ENCODE data around the gene ZNF366. TPM values are rescaled to one million over a fixed set of nuclear protein-coding genes. Genes with fewer than 3 reads are reported as not detected.

Gene ZNF366
- total RNA-seq, 2 experiments from 2014 or later: 0.40 TPM; not detected in 1

DNA sequence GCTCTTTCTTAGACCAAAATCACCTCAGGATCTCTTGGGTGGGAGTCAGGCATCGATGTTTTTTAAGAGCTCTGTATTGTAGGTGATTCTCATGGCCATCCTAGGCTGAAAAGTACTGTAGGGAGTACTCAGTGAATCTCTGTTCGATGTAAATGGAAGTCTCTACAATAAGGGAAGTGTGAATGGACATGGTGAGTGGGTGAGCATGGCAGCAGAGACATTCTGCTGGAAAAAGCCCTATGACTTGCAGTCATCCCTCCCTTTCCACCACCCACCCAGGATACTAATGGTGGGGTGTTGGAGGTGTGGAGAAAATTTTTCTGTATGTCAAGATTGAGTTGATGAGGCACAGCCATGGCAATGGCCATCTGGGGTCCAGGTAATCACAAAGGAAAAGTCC lies 30.9 kb downstream of the ZNF366 start:
- ATAC-seq (ENCODE audit: low read depth) (no peak), DNase-seq (no peak)
- Mint-ChIP-seq H3K27ac (no peak overlapping the region), H3K4me3 (no peak overlapping the region), H3K27me3 (peaks cover 35% of the 10 kb centered on the region), H3K9me3 (no peaks in the 10 kb centered on the region), H3K36me3 (no peaks in the 10 kb centered on the region), H3K4me1 (no peaks in the 10 kb centered on the region)
- POLR2A ChIA-PET: no interaction called here

DNA sequence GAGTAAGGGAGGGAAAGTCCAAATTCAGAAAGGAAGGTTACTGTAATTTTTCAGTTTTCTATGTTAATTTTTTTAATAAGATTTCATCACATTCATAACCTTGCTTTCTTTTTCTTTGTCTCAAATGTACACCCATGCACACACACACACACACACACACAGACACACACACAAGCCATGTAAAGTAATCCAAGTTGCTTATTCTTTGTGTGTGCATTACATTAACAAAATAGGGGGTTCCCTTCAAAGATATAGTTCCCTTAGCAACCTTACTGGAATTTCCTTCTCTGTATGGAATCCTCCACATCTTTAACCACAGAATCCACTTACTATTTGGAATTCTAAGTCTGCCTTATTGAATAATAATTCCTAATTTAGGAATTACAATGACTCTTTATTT lies 32.7 kb downstream of the ZNF366 start:
- H3K4me1 Mint-ChIP-seq: no peaks in the 10 kb centered on the region
- H3K9me3 Mint-ChIP-seq: no peaks in the 10 kb centered on the region
- no peak for ATAC-seq (ENCODE audit: low read depth)
- no peak overlapping the region for H3K4me3 Mint-ChIP-seq
- POLR2A ChIA-PET: no interaction called here
- no peak overlapping the region for H3K27ac Mint-ChIP-seq
- peaks cover 35% of the 10 kb centered on the region for H3K27me3 Mint-ChIP-seq
- DNase-seq: no peak
- H3K36me3 Mint-ChIP-seq: no peaks in the 10 kb centered on the region

DNA sequence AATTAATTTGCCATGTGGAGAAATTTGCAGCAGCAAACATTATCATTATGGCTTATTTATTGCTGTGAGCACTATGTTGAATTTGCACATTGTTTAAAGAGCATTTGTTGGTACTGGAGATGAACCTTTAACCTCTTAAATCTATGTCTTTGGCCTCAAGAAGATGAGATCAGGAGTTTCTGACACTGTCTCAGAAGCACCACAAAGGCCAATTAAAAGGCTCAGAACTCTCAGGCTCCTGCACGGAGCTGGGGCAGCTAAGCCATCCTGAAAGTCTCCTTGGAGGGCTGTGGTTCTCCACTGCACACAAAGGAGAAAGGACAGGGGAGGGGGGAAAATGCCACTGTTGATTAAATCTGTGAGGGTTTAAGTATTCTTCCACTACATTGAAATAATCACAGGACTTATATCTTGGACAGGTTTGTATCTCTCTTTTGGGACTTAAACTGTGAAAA lies 33.1 kb downstream of the ZNF366 start:
- DNase-seq: no peak
- no peak for ATAC-seq (ENCODE audit: low read depth)
- Mint-ChIP-seq H3K27ac (no peak overlapping the region), H3K4me3 (no peak overlapping the region), H3K9me3 (no peaks in the 10 kb centered on the region), H3K4me1 (no peaks in the 10 kb centered on the region), H3K27me3 (peaks cover 35% of the 10 kb centered on the region), H3K36me3 (no peaks in the 10 kb centered on the region)
- POLR2A ChIA-PET: no interaction called here

DNA sequence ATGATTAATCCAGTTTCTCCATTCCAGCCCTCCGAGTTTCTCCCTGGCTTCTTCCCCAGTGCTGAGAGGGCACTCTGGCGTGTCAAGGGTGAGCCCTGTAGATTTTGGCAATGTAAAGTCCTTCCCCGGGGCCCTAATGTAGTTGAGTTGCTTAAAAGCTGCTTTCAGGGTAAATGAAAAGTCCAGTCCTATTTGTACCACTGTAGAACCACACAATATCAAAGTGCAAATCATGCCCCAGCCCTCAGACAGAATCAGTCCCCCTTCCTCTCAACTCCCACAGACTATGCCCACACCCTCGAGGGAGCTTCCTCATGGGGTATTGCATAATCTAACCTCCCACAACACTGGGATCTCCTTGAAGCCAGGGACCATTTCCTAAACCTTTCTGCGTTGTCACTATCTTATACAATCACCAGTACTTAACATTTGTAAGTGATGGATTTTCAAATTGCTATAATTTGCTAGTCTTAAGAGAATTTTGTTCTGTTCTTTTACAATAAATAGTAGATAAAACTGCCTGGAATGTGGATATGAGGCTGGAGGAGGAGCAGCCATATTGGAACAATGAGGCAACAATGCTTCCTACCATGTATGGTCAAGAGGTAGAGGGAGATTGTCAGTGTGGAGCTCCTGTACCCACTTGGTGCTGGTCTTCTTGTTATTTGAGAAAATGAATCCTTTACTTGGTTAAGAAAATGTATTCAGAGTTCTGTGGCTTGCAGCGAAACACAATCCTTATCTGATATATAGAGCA lies 34.4 kb downstream of the ZNF366 start:
- H3K36me3 Mint-ChIP-seq: no peaks in the 10 kb centered on the region
- no peak for DNase-seq
- no peak for ATAC-seq (ENCODE audit: low read depth)
- no peak overlapping the region for H3K4me3 Mint-ChIP-seq
- H3K9me3 Mint-ChIP-seq: no peaks in the 10 kb centered on the region
- H3K4me1 Mint-ChIP-seq: no peaks in the 10 kb centered on the region
- peaks cover 30% of the 10 kb centered on the region for H3K27me3 Mint-ChIP-seq
- no peak overlapping the region for H3K27ac Mint-ChIP-seq
- POLR2A ChIA-PET: no interaction called here

DNA sequence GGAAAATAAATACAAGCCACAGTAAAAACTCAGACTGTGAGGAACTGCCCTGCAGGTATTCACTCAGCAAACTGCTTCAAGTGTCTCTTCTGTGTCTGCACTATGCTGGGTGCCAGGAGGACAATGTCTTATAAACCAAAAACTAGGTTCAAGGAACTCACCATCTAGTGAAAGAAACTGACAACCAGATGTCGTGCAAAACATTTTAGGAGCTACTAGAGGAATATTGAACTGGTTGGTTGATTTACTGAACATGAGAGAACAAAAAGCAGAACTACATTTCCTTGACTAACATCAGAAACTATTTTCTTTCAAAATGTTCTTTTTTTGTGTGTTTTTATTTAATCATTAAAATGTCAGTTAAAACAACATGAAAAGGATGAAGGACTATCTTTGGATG lies 35.2 kb downstream of the ZNF366 start:
- POLR2A ChIA-PET: no interaction called here
- no peaks in the 10 kb centered on the region for H3K9me3 Mint-ChIP-seq
- no peaks in the 10 kb centered on the region for H3K36me3 Mint-ChIP-seq
- H3K27ac Mint-ChIP-seq: no peak overlapping the region
- H3K4me3 Mint-ChIP-seq: no peak overlapping the region
- peaks cover 27% of the 10 kb centered on the region for H3K27me3 Mint-ChIP-seq
- H3K4me1 Mint-ChIP-seq: no peaks in the 10 kb centered on the region
- ATAC-seq (ENCODE audit: low read depth) (no peak), DNase-seq (no peak)

DNA sequence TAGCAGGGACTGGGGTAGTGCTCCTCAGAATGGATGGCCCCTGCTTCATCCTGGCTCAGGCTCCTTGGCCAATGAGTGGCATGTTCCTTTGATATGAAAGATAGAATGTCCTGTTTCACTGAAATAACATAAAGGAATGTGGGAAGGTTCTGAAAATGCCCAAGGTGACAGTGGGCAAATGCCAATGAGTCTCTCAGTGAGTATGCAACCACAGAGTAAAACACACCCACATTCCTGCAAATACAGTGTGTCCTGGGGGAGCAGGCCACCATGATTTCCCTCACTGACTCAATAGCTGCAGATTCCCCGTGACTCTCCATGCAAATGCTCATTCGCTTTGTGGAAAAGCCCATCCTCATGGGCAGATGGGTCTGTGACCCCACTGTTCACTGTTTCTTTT lies 36.4 kb downstream of the ZNF366 start:
- ATAC-seq (ENCODE audit: low read depth): no peak
- H3K9me3 Mint-ChIP-seq: no peaks in the 10 kb centered on the region
- no peak for DNase-seq
- POLR2A ChIA-PET: no interaction called here
- H3K27ac Mint-ChIP-seq: no peak overlapping the region
- peaks cover 23% of the 10 kb centered on the region for H3K27me3 Mint-ChIP-seq
- no peaks in the 10 kb centered on the region for H3K4me1 Mint-ChIP-seq
- H3K36me3 Mint-ChIP-seq: no peaks in the 10 kb centered on the region
- no peak overlapping the region for H3K4me3 Mint-ChIP-seq

DNA sequence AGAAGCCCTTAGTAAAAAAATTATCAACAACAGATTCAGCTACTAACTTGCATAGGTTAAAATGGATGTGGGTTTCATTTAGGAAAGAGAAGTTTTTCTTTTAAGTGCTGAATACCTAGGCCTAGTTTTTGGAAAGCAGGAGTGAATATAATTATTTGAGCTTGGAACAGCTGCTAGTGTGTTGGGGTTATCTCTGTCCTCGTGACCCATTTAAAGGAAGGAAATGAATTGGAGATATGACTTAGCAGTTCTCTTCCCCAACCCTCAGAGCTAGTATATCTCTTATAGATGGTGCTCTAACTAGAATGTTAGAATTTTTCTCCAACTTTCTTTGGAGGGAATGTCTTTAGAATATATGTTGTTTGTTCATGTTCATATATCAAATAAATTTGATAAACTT lies 38.6 kb downstream of the ZNF366 start:
- H3K27ac Mint-ChIP-seq: no peak overlapping the region
- H3K4me3 Mint-ChIP-seq: no peak overlapping the region
- ATAC-seq (ENCODE audit: low read depth) (no peak), DNase-seq (no peak)
- H3K27me3 Mint-ChIP-seq: peaks cover 25% of the 10 kb centered on the region
- POLR2A ChIA-PET: no interaction called here
- H3K36me3 Mint-ChIP-seq: no peaks in the 10 kb centered on the region
- H3K4me1 Mint-ChIP-seq: no peaks in the 10 kb centered on the region
- H3K9me3 Mint-ChIP-seq: no peaks in the 10 kb centered on the region

DNA sequence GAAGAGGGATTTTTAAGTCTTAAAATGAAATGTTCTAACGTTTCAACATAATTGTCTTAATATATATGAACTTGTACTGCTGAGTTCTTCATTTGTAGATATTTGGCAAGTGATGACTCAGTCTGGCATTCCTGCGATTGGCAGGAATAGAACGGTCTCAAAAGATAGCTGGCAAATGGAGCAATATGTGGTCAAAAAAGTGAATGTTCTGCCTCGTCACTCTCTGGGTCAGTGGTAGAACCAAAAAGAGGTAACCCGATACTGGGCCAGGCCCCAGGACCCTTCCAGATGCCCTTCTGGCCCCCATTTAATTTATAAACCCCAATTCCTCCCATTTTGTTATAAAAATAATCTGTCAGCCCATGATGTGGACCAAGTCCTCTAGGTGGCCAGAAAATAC lies 39.2 kb downstream of the ZNF366 start:
- H3K9me3 Mint-ChIP-seq: no peaks in the 10 kb centered on the region
- peaks cover 19% of the 10 kb centered on the region for H3K27me3 Mint-ChIP-seq
- no peaks in the 10 kb centered on the region for H3K4me1 Mint-ChIP-seq
- ATAC-seq (ENCODE audit: low read depth) (no peak), DNase-seq (no peak)
- POLR2A ChIA-PET: no interaction called here
- H3K36me3 Mint-ChIP-seq: no peaks in the 10 kb centered on the region
- no peak overlapping the region for H3K4me3 Mint-ChIP-seq
- H3K27ac Mint-ChIP-seq: no peak overlapping the region

DNA sequence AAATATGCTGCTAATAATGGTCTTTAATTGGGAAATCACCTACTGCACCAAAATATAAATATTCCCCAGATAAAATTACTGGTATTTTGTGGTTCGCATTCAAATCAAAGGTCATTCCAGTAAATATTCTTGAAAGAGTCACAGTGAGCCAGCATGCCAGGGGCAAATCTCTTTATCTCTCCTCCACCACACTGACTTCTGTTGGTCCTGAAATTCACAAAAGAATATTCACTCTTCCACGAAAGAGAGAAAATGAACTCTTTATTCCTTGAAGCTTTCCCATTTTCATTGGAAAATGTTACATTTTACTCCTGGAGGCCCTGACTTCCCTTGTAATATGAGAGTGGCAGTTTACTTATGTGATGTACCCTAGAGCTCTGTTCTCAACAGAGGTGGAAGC lies 39.7 kb downstream of the ZNF366 start:
- H3K36me3 Mint-ChIP-seq: no peaks in the 10 kb centered on the region
- DNase-seq: no peak
- no peak overlapping the region for H3K27ac Mint-ChIP-seq
- no peaks in the 10 kb centered on the region for H3K9me3 Mint-ChIP-seq
- POLR2A ChIA-PET: no interaction called here
- no peak for ATAC-seq (ENCODE audit: low read depth)
- peaks cover 15% of the 10 kb centered on the region for H3K27me3 Mint-ChIP-seq
- no peaks in the 10 kb centered on the region for H3K4me1 Mint-ChIP-seq
- no peak overlapping the region for H3K4me3 Mint-ChIP-seq

DNA sequence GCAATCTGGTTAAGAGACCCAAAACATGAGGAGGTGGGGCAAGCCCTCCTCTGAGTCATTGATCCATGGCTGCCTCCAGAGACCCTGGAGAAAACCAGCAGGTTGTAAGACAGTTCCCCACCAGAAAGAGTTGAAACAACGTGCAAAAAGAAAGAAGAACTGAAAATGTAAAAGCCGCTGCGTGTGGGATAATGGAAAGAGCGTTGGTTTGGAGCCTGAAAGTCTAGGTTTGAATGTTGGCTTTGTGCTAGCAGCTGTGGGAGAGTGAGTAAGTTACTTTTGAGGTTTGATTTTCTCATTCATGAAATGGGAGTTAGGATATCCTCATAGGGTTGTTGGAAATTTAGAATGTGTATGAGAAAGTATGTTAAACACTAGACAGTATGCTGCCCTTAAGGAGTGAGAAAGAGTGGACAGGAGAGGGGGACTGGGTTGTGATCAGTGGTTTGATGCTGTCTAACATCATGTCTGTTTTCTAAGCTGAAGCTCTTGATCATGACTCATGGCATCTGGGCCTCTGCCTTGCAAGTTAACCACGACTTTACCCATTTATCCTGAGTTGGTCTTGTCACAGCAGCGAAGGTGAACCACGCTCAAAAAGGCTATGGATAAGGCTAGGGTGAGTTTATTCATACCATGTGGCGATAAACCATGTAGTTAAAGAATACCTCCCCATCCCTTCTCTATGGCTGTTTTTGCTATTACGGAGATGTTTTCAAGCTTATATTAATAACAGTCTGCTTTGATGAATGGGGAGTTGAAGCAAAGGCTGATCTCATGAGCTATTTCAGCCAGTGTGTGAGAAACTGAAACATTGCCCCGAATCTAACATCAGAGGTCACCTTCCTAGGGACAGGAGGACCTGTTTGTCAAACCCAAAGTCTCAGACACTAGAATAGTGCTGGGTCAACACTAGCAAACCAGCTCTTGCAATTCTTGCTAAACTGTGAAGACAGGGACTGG lies 41.3 kb downstream of the ZNF366 start:
- Mint-ChIP-seq H3K36me3 (no peaks in the 10 kb centered on the region), H3K27ac (no peak overlapping the region), H3K4me3 (no peak overlapping the region), H3K4me1 (no peaks in the 10 kb centered on the region), H3K9me3 (no peaks in the 10 kb centered on the region), H3K27me3 (peaks cover 8% of the 10 kb centered on the region)
- ATAC-seq (ENCODE audit: low read depth): no peak
- POLR2A ChIA-PET: no interaction called here
- no peak for DNase-seq

DNA sequence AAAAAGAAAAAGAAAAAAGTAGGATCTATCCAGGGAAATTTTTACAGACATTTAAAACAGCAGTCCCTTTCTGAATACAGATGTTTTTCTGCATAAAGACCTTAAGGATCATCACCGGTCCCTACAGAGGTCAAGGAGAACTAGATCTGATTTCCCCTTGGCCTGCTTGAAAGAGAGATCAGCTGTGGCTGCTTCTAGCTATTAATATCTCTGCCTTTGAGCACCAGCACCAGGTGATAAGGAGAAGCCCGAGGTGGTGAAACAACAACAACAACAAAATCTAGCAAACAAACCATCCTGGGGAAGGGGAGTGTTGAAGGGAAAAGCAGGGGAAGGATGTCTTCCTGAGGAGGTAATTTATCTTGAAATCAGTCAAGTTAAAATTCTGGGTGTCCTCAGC lies 42.1 kb downstream of the ZNF366 start:
- peaks cover 7% of the 10 kb centered on the region for H3K27me3 Mint-ChIP-seq
- H3K27ac Mint-ChIP-seq: no peak overlapping the region
- DNase-seq (no peak), ATAC-seq (ENCODE audit: low read depth) (no peak)
- POLR2A ChIA-PET: no interaction called here
- H3K9me3 Mint-ChIP-seq: no peaks in the 10 kb centered on the region
- H3K36me3 Mint-ChIP-seq: no peaks in the 10 kb centered on the region
- H3K4me1 Mint-ChIP-seq: no peaks in the 10 kb centered on the region
- H3K4me3 Mint-ChIP-seq: no peak overlapping the region

DNA sequence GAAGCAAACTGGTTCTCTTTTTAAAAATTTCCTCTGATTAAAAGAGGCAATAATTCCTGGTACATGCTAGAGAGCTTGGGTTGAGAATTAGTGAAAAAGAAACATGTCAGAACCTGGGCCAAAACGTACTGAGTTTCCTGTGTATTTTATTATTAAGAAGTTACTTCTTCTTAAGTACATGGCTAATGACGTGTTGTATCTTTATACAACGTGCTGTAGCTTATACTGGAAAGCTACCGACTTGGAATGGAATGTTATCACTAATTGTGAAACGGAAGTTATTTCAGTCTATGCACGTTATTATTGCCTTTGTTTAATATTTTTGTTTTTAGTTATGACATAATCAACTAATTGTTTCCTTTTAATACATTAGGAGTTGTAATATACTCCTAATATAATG lies 43.1 kb downstream of the ZNF366 start:
- Mint-ChIP-seq H3K36me3 (no peaks in the 10 kb centered on the region), H3K27ac (no peak overlapping the region), H3K9me3 (no peaks in the 10 kb centered on the region), H3K4me3 (no peak overlapping the region), H3K27me3 (peaks cover 6% of the 10 kb centered on the region), H3K4me1 (no peaks in the 10 kb centered on the region)
- ATAC-seq (ENCODE audit: low read depth): no peak
- DNase-seq: no peak
- POLR2A ChIA-PET: no interaction called here

DNA sequence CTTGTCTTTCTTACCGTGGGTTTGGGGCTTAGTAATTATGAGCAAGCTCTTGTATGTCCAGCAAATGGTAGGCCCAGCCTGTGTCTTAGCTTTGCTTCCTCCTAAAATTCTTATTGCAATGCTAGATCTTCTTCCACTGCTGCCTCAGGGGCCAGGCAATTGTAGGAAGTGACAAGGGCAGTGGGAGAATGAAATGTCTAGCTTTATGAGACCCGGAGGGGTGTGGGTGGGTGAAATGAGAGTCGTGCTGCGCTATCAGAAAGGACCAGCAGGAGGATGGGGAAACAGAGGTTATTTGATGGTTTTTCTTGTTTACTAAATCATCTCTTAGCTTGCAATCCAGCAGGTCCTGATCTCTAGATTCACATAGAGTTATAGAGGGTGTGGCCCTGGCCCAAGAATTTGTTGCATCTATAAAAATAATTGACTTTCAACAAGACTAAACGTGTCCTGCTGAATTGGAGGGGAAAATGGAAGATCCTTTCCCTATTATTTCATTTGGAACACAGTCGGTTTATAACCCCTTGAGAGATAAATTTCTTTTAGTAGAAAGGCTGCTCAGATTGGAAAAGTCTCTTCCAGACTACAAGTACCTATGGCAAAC lies 43.7 kb downstream of the ZNF366 start:
- Mint-ChIP-seq H3K27me3 (peaks cover 6% of the 10 kb centered on the region), H3K4me1 (no peaks in the 10 kb centered on the region), H3K9me3 (no peaks in the 10 kb centered on the region), H3K4me3 (no peak overlapping the region), H3K36me3 (no peaks in the 10 kb centered on the region), H3K27ac (no peak overlapping the region)
- no peak for DNase-seq
- POLR2A ChIA-PET: no interaction called here
- no peak for ATAC-seq (ENCODE audit: low read depth)

DNA sequence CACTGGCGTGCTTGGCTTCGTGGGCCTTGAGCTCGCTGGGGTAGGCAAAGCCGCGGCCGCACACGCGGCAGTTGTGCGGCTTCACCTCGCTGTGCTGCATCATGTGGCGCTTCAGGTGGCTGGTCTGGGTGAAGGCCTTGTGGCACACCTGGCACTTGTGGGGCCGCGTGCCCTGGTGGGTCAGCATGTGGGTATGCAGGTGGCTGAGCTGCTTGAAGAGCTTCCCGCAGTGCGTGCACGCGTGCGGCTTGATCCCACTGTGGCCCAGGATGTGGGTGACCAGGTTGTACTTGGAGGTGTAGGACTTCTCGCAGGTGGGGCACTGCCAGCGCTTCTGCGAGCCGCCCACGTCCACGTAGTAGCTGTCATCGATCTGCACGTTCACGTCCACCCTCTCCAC lies 46.8 kb downstream of the ZNF366 start:
- ATAC-seq (ENCODE audit: low read depth): no peak
- no peak overlapping the region for H3K27ac Mint-ChIP-seq
- POLR2A ChIA-PET: no interaction called here

More for the DNA sequence above, 46.8 kb downstream of the ZNF366 start:
- Mint-ChIP-seq H3K27me3 (peaks cover 8% of the 10 kb centered on the region), H3K9me3 (no peaks in the 10 kb centered on the region), H3K4me3 (no peak overlapping the region), H3K4me1 (no peaks in the 10 kb centered on the region), H3K36me3 (no peaks in the 10 kb centered on the region)
- no peak for DNase-seq

All from activated naive CD8-positive, alpha-beta T cell treated with anti-CD3 and anti-CD28 coated beads, Interleukin-2, amount 10 ng/mL, durations not matched to agents 7 days and 5 days (primary cell).